ENCODE measurements around the gene FAS.

The FAS gene

DNA sequence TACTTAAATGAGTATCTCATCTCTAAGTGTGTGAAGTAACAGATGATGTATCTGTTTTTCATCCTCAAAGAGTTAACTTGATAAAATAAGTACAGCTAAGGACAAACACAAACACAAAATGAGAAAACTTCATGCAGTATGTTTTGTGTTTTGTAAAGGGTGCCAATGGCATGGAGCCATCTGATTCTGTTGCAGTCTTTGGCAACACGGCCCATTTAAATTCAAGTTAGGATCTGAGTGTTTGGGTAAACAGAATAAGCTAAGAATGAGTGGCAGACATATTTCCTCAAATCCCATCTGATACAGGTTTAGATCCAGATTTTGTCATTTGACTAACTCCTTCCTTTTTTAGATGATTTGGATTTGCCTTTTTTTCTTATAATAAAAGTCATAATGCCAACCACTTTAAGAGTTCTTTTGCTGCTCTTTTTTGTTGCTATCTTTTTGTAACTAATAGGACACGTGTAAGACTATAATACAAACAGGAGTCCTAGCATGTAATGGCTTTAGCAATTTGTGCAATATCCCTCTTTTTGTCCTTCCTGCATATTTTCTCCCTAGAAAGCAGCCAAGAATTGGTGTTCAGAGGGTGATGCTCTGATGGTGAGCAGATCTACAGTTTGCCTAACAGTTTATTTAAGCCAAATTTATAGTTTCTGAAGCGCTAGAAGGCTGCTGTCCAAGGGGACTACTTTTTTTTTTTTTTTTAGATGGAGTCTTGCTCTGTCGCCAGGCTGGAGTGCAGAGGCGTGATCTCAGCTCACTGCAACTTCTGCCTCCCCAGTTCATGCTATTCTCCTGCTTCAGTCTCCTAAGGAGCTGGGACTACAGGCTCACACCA lies 19.2 kb upstream of the FAS start:
- DNase-seq: peak in 1 of 2 experiments; percentile 61

DNA sequence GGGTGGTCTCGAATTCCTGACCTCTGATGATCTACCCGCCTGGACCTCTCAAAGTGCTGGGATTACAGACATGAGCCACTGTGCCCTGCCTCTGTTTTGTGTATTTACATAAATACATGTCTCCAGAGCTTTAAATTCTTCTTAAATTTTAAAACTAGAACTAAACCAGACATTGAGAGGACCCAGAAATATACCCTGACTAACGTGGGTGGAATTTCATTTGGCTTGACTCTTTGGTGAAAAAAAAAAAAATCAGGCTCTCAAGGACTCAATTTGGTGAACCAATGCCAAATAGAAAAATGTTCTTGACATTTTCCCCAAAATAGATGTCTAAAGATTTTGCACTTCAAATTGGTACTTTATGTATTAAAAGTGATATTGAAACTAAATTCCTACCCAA lies 16.6 kb upstream of the FAS start:
- no peak for DNase-seq

GRCh38 chr10:88974446-88975376 lies 15.9 kb upstream of the FAS start:
- no peak for DNase-seq

DNA sequence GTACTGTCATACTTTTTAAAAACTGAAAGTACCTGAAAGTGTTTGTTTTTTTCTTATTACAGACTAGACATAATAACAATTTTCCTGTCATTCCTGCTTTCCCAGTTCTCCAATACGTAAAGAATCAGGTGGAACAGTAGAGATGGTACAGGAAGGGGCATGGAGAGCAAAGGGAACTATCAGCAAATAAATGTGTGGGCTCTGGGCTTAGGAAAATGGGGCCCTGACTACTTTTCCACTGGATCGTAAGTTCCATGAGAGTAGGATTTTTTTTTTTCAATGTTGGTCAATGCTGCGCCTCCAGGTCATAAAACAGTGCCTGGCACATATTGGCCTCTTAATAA lies 15.2 kb upstream of the FAS start:
- no peak for DNase-seq

DNA sequence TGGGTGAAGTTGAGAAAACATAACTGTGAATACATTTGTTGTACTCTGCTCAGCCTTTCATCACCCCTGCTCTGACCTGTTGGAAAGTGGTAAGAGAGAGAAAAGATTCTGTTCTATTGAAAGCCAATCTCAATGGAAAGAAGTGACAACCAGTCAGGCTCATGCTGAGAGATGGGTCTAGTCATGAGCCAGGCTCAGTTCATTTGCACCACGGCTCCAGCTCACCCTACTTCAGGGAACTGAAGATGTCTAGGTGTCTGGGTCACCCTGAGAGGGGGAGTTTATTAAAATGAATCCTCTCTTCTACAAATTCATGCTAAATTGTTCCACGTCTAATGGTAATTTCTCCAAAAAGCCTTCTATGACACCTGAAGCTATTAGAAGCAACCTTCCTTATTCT lies 12.1 kb upstream of the FAS start:
- DNase-seq: no peak

- peak in 1 of 2 experiments; percentile 26 for DNase-seq
Observed at GRCh38 chr10:88979153-88979562, 11.4 kb upstream of the FAS start.

DNA sequence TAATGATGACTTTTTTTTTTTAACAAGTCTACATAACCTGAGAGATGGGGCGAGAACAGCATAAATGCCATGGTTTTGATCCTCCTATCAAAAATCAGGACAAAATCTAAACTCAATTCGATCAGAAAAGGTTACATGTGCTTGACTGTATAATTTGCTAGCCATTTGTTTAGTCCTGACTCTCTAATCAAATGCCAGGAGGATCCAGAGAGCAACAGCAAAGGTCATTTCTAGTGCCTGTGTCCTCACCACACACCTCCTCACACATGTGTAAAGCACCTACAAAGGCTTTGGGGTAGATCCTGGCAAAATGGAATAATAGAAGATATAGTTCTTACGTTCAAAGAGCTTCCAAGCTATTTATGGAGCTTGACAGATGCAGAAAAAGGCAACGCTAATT lies 11.0 kb upstream of the FAS start:
- DNase-seq: no peak

GRCh38 chr10:88980247-88980646 lies 10.4 kb upstream of the FAS start:
- DNase-seq: no peak

GRCh38 chr10:88980800-88981199 lies 9.8 kb upstream of the FAS start:
- DNase-seq: no peak

DNA sequence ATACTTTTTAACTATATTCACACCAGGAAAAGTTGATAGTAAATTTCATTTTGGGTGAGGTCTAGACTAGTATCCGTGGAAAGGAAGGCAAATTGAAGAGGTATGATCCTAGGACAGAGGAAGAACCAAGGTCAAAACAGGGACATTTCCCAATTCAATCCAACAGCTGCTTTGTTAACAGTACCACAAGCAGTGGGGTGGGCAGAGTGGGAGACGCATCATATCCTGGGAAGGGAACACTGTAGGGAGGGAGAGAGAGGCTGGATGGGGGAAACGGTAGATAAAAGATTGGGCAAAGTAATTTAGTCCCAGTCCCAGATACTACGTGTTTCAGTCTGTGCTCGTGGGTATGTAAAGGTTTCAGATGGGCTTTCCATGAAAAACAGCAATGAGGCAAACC lies 9.2 kb upstream of the FAS start:
- DNase-seq: no peak

- DNase-seq: no peak
Observed at GRCh38 chr10:88982366-88982765, 8.2 kb upstream of the FAS start.

- DNase-seq: no peak
Observed at GRCh38 chr10:88983206-88983605, 7.4 kb upstream of the FAS start.

DNA sequence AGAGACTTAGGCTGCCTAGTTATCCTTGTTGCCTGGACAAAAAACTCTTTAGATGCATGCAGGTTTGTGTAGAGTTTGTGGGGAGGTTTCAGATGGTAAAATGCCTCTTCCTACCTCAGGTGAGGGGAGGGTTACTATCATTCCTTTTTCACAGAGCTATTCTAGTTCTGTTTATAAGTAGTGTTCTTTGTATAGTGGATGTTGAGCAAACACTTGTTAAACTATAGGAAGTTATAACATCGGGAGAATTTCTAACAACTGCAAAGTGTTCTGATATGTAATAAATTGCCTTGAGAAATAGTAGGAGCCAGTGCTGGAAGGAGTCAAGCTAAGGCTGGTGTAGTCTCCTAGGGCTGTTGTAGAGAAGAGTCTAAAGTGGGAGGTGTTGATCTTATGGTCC lies 6.7 kb upstream of the FAS start:
- DNase-seq: no peak

- DNase-seq: no peak
Observed at GRCh38 chr10:88984525-88984924, 6.1 kb upstream of the FAS start.

DNA sequence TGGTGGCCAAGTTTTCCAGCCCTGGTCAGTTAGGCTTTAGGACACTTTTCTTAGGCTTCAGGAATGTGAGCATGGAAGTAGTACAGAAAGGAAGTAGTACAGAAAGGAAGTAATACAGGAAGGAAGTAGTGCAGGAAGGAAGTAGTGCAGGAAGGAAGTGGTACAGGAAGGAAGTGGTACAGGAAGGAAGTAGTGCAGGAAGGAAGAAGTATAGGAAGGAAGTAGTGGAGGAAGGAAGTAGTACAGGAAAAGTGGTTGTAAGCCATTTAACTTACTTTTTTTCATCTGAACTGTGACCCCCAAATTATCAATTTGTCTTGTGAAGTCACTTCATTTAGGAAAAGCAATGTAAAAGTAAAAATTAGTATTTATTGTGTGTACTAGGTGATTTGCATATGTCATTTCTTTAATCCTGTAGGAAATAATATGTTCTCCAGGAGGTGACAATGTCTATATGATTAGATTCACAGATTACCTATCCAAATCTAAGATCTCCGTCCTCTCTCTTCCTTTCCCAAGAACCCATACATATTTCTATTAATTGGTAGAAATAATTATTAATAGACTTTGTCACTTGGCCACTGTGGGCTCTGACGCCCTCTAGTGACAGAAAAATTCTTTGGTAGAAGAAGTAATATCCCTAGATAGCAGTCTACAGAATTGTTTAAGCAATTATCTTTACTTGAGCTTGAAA lies 3.9 kb upstream of the FAS start:
- DNase-seq: peak in 1 of 2 experiments; percentile 50

DNA sequence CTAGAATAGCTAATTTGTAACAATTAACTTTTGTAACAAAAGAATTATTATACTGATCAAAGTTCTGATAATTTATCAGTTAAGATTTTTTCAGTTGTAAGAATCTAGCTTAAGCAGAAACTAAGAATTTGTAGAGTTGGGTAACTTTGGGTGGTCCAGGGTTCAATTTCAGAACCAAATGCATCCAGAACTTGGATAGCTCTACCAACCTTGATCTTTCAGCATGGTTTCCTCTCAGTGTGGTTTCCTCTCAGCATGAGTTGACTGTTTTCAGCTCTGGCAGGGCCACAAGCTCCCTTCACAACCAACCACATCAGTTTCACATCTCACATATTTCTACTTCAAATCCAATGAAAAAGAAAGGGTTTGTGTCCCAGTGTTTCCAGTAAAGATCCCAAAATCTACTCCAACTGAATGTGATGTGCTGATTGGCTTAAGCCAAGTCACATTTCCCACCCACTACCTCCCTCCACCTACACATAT lies 3.3 kb upstream of the FAS start:
- no peak for DNase-seq

- DNase-seq: no peak
Observed at GRCh38 chr10:88987840-88988239, 2.8 kb upstream of the FAS start.

DNA sequence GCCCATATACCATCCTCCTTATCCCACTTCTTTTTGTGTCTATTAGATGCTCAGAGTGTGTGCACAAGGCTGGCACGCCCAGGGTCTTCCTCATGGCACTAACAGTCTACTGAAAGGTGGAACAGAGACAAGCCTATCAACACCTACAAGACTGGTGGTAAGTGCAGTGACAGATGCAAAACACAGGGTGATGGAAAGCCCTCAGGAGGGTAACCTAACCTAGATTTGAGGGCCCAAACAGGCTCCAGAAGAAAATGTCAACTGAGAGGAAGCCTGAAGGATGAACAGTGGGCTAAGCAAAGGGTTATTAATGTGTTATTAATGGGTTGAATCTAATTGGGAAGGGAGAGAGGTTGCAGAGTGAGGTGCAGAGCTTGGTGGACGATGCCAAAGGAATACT lies 1.2 kb upstream of the FAS start:
- no peak for DNase-seq

DNA sequence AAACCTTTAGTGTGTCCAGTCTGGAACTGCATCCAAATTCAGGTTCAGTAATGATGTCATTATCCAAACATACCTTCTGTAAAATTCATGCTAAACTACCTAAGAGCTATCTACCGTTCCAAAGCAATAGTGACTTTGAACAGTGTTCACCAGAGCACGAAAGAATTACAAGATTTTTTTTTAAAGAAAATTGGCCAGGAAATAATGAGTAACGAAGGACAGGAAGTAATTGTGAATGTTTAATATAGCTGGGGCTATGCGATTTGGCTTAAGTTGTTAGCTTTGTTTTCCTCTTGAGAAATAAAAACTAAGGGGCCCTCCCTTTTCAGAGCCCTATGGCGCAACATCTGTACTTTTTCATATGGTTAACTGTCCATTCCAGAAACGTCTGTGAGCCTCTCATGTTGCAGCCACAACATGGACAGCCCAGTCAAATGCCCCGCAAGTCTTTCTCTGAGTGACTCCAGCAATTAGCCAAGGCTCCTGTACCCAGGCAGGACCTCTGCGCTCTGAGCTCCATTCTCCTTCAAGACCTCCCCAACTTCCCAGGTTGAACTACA lies 694 bp upstream of the FAS start:
- DNase-seq: no peak

GRCh38 chr10:88991161-88991898 lies 732 bp downstream of the FAS start:
- peak in 1 of 2 experiments; percentile 21 for DNase-seq

DNA sequence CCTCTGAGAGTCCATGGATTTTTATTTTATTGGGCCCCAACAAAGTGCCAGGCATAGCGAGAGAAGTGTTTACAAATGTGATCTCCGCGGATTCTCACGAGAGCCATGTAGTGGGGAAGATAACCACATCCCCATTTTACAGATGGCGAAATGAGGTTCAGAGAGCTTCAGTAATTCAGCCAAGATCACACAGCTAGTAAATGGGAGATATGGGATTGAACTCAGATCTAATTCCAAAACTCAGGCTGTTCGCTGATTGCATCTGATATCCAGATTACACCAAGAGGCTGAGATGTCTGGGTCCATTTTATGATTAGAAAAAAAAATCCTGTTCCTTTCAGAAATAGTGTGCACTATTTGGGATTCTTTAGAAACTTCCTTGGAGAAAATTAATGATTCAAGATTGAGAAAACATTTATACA lies 1.3 kb downstream of the FAS start:
- DNase-seq: no peak

- no peak for DNase-seq
Observed at GRCh38 chr10:88992921-88993524, 2.4 kb downstream of the FAS start.
